ENCODE measurements around the gene RANBP3L.
A peak's percentile ranks its signal among the peaks of the same experiment; 100 is the strongest.

RANBP3L gene

GRCh38 chr5:36238502-36239295, 63.0 kb downstream of the RANBP3L start:
- H3K4me3 Mint-ChIP-seq: peak overlapping the region; percentile 68 to 94 (median 88)
- no peaks in the 10 kb centered on the region for H3K9me3 Mint-ChIP-seq
- peaks cover 52% of the 10 kb centered on the region for H3K4me1 Mint-ChIP-seq
- H3K36me3 Mint-ChIP-seq (ENCODE audit: low read depth): no peaks in the 10 kb centered on the region
- H3K27ac Mint-ChIP-seq: peak overlapping the region in 2 of 3 experiments; percentile 48 to 93
- no peak for TF ChIP-seq CTCF (IDR thresholded peaks at IDR 0.05; ENCODE audit: unreplicated experiment in 3 of 3)
- no peaks in the 10 kb centered on the region for H3K27me3 Mint-ChIP-seq (ENCODE audit: low read depth)

GRCh38 chr5:36237751-36238150, 64.0 kb downstream of the RANBP3L start:
- H3K9me3 Mint-ChIP-seq: no peaks in the 10 kb centered on the region
- peak overlapping the region in 2 of 3 experiments; percentile 39 to 42 for H3K4me3 Mint-ChIP-seq
- no peak for TF ChIP-seq CTCF (IDR thresholded peaks at IDR 0.05; ENCODE audit: unreplicated experiment in 3 of 3)
- no peak overlapping the region for H3K27ac Mint-ChIP-seq
- H3K4me1 Mint-ChIP-seq: peaks cover 48% of the 10 kb centered on the region
- H3K36me3 Mint-ChIP-seq (ENCODE audit: low read depth): no peaks in the 10 kb centered on the region
- H3K27me3 Mint-ChIP-seq (ENCODE audit: low read depth): no peaks in the 10 kb centered on the region

- Mint-ChIP-seq H3K27ac (peak overlapping the region in 1 of 3 experiments; percentile 62), H3K4me3 (peak overlapping the region in 1 of 3 experiments; percentile 40), H3K4me1 (peaks cover 41% of the 10 kb centered on the region), H3K36me3 (ENCODE audit: low read depth) (no peaks in the 10 kb centered on the region), H3K27me3 (ENCODE audit: low read depth) (no peaks in the 10 kb centered on the region), H3K9me3 (no peaks in the 10 kb centered on the region)
- no peak for TF ChIP-seq CTCF (IDR thresholded peaks at IDR 0.05; ENCODE audit: unreplicated experiment in 3 of 3)
Measured at GRCh38 chr5:36236801-36237200, 64.9 kb downstream of the RANBP3L start.

- H3K27me3 Mint-ChIP-seq (ENCODE audit: low read depth): no peaks in the 10 kb centered on the region
- H3K4me3 Mint-ChIP-seq: no peak overlapping the region
- H3K36me3 Mint-ChIP-seq (ENCODE audit: low read depth): no peaks in the 10 kb centered on the region
- peaks cover 31% of the 10 kb centered on the region for H3K4me1 Mint-ChIP-seq
- H3K9me3 Mint-ChIP-seq: no peaks in the 10 kb centered on the region
- no peak for TF ChIP-seq CTCF (IDR thresholded peaks at IDR 0.05; ENCODE audit: unreplicated experiment in 3 of 3)
- H3K27ac Mint-ChIP-seq: no peak overlapping the region
Measured at GRCh38 chr5:36232533-36232932, 69.2 kb downstream of the RANBP3L start.

- Mint-ChIP-seq H3K36me3 (ENCODE audit: low read depth) (peaks cover 11% of the 10 kb centered on the region), H3K27me3 (ENCODE audit: low read depth) (no peaks in the 10 kb centered on the region), H3K27ac (peak overlapping the region in 2 of 3 experiments; percentile 11 to 20), H3K9me3 (no peaks in the 10 kb centered on the region), H3K4me1 (peaks cover 20% of the 10 kb centered on the region), H3K4me3 (no peak overlapping the region)
- TF ChIP-seq CTCF (IDR thresholded peaks at IDR 0.05; ENCODE audit: unreplicated experiment in 3 of 3): no peak
Measured at GRCh38 chr5:36230151-36230790, 71.4 kb downstream of the RANBP3L start.
